ENCODE measurements around the gene DRD2.

Gene DRD2

GRCh38 chr11:113394919-113395318 is 80.3 kb downstream of the DRD2 start:
- Histone ChIP-seq H3K9ac (ENCODE audit: low read length) (no peak overlapping the region), H3K4me1 (ENCODE audit: control insufficient read depth, low read depth, low read length) (no peaks in the 10 kb centered on the region), H3K36me3 (ENCODE audit: control insufficient read depth, low read depth, low read length) (no peaks in the 10 kb centered on the region), H3K27ac (ENCODE audit: low read length) (no peak overlapping the region), H3K27me3 (ENCODE audit: control insufficient read depth, insufficient read depth, low read length) (no peaks in the 10 kb centered on the region), H3K4me3 (ENCODE audit: low read length) (no peak overlapping the region), H3K9me3 (ENCODE audit: control insufficient read depth, low read depth, low read length) (no peaks in the 10 kb centered on the region)

- Histone ChIP-seq H3K4me3 (ENCODE audit: low read length) (no peak overlapping the region), H3K27me3 (ENCODE audit: control insufficient read depth, insufficient read depth, low read length) (no peaks in the 10 kb centered on the region), H3K9ac (ENCODE audit: low read length) (no peak overlapping the region)
Measured at GRCh38 chr11:113393501-113393985, 81.7 kb downstream of the DRD2 start.

DNA sequence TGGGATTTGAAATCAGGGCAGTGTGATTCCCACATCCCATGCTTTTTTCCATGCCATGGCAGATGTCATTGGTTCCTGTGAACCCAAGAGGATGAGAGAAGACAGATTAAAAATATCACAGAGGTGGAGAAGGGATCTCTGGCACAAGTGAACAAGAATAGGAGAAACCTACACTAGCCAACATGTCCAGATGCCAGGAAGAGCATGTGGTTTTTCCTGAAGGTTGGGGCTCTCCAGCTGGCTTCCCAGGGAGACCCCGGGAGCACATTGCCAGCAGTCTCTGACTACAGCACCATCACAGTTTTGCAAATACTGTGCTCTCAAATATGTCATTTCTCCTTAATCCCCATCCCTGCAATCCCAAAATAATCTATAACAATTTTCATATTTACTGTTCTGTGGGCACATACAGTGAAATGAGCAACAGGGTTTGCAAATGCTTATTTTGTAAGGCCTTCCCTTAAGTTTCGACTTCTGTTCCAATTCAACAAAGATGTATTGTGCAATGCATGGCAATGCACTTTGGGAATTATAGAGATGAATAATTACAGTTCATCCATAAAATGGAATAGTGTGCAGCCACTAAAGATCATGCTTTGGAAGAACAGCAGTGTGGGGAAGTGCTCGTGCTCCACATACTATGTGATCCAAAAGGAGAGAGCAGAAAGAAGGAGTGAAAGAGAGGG is 82.8 kb downstream of the DRD2 start:
- H3K27me3 ChIP-seq (ENCODE audit: control insufficient read depth, insufficient read depth, low read length): peaks cover under 1% of the 10 kb centered on the region
- H3K4me1 ChIP-seq (ENCODE audit: control insufficient read depth, low read depth, low read length): peaks cover 10% of the 10 kb centered on the region
- H3K9ac ChIP-seq (ENCODE audit: low read length): no peak overlapping the region
- H3K4me3 ChIP-seq (ENCODE audit: low read length): no peak overlapping the region
- H3K36me3 ChIP-seq (ENCODE audit: control insufficient read depth, low read depth, low read length): no peaks in the 10 kb centered on the region
- H3K27ac ChIP-seq (ENCODE audit: low read length): no peak overlapping the region
- no peaks in the 10 kb centered on the region for H3K9me3 ChIP-seq (ENCODE audit: control insufficient read depth, low read depth, low read length)

More at GRCh38 chr11:113393501-113393985, 81.7 kb downstream of the DRD2 start:
- no peak overlapping the region for H3K27ac ChIP-seq (ENCODE audit: low read length)
- H3K36me3 ChIP-seq (ENCODE audit: control insufficient read depth, low read depth, low read length): no peaks in the 10 kb centered on the region
- H3K4me1 ChIP-seq (ENCODE audit: control insufficient read depth, low read depth, low read length): peaks cover 10% of the 10 kb centered on the region
- no peaks in the 10 kb centered on the region for H3K9me3 ChIP-seq (ENCODE audit: control insufficient read depth, low read depth, low read length)

- H3K27ac ChIP-seq (ENCODE audit: low read length): no peak overlapping the region
Measured at GRCh38 chr11:113389272-113389671, 85.9 kb downstream of the DRD2 start.

DNA sequence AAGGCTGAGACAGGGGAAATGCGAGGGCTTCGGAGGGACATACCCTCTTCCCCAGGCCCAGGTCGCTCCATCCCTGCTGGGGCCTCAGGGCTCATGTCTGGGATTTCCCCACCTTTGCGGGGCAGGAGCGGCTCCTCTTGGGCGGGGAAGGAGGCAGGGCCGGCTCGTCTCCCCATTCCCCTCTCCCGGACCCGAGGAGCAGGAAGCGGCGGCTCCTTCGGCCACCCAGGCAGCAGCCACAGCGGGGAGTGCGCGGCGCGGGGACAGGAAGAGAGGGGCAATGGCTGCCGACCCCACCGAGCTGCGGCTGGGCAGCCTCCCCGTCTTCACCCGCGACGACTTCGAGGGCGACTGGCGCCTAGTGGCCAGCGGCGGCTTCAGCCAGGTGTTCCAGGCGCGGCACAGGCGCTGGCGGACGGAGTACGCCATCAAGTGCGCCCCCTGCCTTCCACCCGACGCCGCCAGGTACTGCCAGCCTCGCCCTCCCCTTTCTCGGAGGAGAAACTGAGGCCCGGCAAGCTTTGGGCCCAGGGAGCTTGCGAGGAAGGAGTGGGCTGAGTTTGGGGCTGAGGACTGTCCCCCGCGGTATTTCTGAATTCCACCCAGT is 87.5 kb downstream of the DRD2 start, which contains the start of gene ANKK1:
TSS of gene ANKK1 (plus strand) at position 175 of the 607 bp plus-strand sequence. CDS start at position 281, 106 bp downstream.
- H3K36me3 ChIP-seq (ENCODE audit: control insufficient read depth, low read depth, low read length): no peaks in the 10 kb centered on the region
- H3K27me3 ChIP-seq (ENCODE audit: control insufficient read depth, insufficient read depth, low read length): peaks cover 14% of the 10 kb centered on the region
- no peak within 1 kb of the TSS for H3K27ac ChIP-seq (ENCODE audit: low read length)
- no peaks in the 10 kb centered on the region for H3K9me3 ChIP-seq (ENCODE audit: control insufficient read depth, low read depth, low read length)
- peak within 1 kb of the TSS; percentile 19 for H3K9ac ChIP-seq (ENCODE audit: low read length)
- peaks cover 20% of the 10 kb centered on the region for H3K4me1 ChIP-seq (ENCODE audit: control insufficient read depth, low read depth, low read length)
- peak within 1 kb of the TSS; percentile 40 for H3K4me3 ChIP-seq (ENCODE audit: low read length)

More at GRCh38 chr11:113389272-113389671, 85.9 kb downstream of the DRD2 start:
- no peaks in the 10 kb centered on the region for H3K36me3 ChIP-seq (ENCODE audit: control insufficient read depth, low read depth, low read length)
- H3K27me3 ChIP-seq (ENCODE audit: control insufficient read depth, insufficient read depth, low read length): peaks cover 14% of the 10 kb centered on the region
- H3K4me1 ChIP-seq (ENCODE audit: control insufficient read depth, low read depth, low read length): peaks cover 20% of the 10 kb centered on the region
- no peak overlapping the region for H3K9ac ChIP-seq (ENCODE audit: low read length)
- no peak overlapping the region for H3K4me3 ChIP-seq (ENCODE audit: low read length)
- no peaks in the 10 kb centered on the region for H3K9me3 ChIP-seq (ENCODE audit: control insufficient read depth, low read depth, low read length)

DNA sequence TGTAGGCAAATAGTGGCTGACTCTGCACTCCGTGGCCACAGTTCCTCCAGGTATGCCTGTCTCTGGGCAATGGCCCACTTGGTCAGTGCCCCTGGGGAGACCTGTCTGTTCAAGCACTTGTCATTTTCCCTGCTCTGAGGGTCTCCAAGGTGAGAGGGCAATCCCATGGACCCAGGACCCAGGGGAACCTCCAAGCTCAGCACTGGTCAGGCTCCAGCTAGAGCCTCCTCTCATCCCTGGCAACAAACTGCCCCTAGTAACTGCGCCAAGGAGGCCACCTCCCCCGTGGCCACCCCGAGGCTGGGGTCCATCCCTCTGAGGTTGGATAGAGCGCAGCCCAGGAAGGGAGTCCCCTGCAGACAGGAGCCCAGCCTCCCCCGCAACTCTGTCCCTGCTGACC is 88.3 kb downstream of the DRD2 start:
- Histone ChIP-seq H3K4me1 (ENCODE audit: control insufficient read depth, low read depth, low read length) (peaks cover 20% of the 10 kb centered on the region), H3K9ac (ENCODE audit: low read length) (peak overlapping the region; percentile 19), H3K27me3 (ENCODE audit: control insufficient read depth, insufficient read depth, low read length) (peaks cover 14% of the 10 kb centered on the region), H3K9me3 (ENCODE audit: control insufficient read depth, low read depth, low read length) (no peaks in the 10 kb centered on the region), H3K27ac (ENCODE audit: low read length) (no peak overlapping the region), H3K4me3 (ENCODE audit: low read length) (no peak overlapping the region), H3K36me3 (ENCODE audit: control insufficient read depth, low read depth, low read length) (no peaks in the 10 kb centered on the region)

DNA sequence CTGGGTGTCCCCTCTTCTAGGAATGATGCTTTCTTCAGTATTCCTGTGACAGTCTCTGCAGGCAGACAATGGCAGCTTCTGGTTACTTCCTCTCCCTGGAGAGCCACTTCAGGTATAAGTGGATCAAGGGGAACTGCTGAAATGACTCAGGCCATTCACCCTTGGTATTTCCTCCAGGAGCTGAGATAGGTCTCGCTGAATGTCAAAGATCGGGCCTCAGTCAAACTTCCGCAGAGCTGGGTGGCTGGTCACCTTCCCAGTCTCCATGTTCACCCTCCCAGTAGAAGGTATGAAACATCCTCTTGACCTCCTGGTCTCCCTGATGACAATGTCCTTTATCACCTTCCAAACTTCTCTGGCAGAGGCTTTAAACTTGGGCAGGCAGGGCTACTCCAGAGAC is 89.4 kb downstream of the DRD2 start:
- no peak overlapping the region for H3K4me3 ChIP-seq (ENCODE audit: low read length)
- no peak overlapping the region for H3K9ac ChIP-seq (ENCODE audit: low read length)
- no peak overlapping the region for H3K27ac ChIP-seq (ENCODE audit: low read length)
- peaks cover 14% of the 10 kb centered on the region for H3K27me3 ChIP-seq (ENCODE audit: control insufficient read depth, insufficient read depth, low read length)
- no peaks in the 10 kb centered on the region for H3K36me3 ChIP-seq (ENCODE audit: control insufficient read depth, low read depth, low read length)
- peaks cover 20% of the 10 kb centered on the region for H3K4me1 ChIP-seq (ENCODE audit: control insufficient read depth, low read depth, low read length)
- H3K9me3 ChIP-seq (ENCODE audit: control insufficient read depth, low read depth, low read length): no peaks in the 10 kb centered on the region

DNA sequence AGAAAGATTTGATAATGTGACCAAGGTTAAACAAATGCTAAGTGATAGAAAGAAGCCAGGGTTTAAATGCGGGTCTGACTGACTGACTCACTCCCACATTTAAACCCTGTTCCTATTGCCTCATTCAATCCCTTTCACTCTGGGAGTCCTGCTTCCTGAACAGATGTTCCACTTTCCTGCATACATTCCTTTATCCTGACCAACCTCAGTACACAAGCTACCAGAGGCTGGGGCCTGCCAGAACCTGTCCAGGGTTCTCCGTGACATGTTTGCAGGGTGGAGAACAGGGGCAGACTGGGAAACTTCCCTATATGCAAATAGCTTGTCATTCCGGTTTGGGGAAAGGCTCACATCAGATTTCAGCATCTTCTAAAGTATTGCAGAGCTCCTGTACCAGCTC is 90.6 kb downstream of the DRD2 start:
- H3K27ac ChIP-seq (ENCODE audit: low read length): no peak overlapping the region

DNA sequence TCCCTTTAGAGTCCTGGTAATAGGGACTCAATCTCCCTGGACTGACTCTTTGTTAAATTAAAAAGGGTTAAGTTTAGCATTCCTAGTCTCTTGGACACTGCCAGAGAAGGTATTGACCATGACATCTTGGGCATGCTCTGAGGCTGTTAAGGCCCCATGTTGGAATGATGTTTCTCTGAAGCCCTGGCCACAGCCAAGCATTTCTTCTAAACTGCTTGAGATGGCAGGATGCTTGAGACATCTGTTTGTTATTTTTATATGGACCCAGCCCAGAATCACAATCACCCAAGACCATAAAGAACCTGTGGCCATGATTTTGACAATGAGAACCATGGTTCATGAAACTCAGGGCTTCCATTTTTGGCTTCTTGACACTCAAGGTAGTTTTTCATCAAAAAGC is 93.1 kb downstream of the DRD2 start:
- Histone ChIP-seq H3K9me3 (ENCODE audit: control insufficient read depth, low read depth, low read length) (no peaks in the 10 kb centered on the region), H3K27ac (ENCODE audit: low read length) (no peak overlapping the region), H3K4me1 (ENCODE audit: control insufficient read depth, low read depth, low read length) (peaks cover 7% of the 10 kb centered on the region), H3K4me3 (ENCODE audit: low read length) (no peak overlapping the region), H3K27me3 (ENCODE audit: control insufficient read depth, insufficient read depth, low read length) (peaks cover 11% of the 10 kb centered on the region), H3K9ac (ENCODE audit: low read length) (no peak overlapping the region), H3K36me3 (ENCODE audit: control insufficient read depth, low read depth, low read length) (no peaks in the 10 kb centered on the region)

More for the DNA sequence above, 90.6 kb downstream of the DRD2 start:
- Histone ChIP-seq H3K36me3 (ENCODE audit: control insufficient read depth, low read depth, low read length) (no peaks in the 10 kb centered on the region), H3K4me1 (ENCODE audit: control insufficient read depth, low read depth, low read length) (peaks cover 18% of the 10 kb centered on the region), H3K27me3 (ENCODE audit: control insufficient read depth, insufficient read depth, low read length) (peaks cover 14% of the 10 kb centered on the region), H3K9me3 (ENCODE audit: control insufficient read depth, low read depth, low read length) (no peaks in the 10 kb centered on the region), H3K4me3 (ENCODE audit: low read length) (no peak overlapping the region), H3K9ac (ENCODE audit: low read length) (no peak overlapping the region)

- H3K27me3 ChIP-seq (ENCODE audit: control insufficient read depth, insufficient read depth, low read length): no peaks in the 10 kb centered on the region
- no peak overlapping the region for H3K4me3 ChIP-seq (ENCODE audit: low read length)
- H3K9ac ChIP-seq (ENCODE audit: low read length): no peak overlapping the region
- H3K4me1 ChIP-seq (ENCODE audit: control insufficient read depth, low read depth, low read length): no peaks in the 10 kb centered on the region
- no peaks in the 10 kb centered on the region for H3K36me3 ChIP-seq (ENCODE audit: control insufficient read depth, low read depth, low read length)
- no peaks in the 10 kb centered on the region for H3K9me3 ChIP-seq (ENCODE audit: control insufficient read depth, low read depth, low read length)
- no peak overlapping the region for H3K27ac ChIP-seq (ENCODE audit: low read length)
Measured at GRCh38 chr11:113378692-113379091, 96.5 kb downstream of the DRD2 start.

DNA sequence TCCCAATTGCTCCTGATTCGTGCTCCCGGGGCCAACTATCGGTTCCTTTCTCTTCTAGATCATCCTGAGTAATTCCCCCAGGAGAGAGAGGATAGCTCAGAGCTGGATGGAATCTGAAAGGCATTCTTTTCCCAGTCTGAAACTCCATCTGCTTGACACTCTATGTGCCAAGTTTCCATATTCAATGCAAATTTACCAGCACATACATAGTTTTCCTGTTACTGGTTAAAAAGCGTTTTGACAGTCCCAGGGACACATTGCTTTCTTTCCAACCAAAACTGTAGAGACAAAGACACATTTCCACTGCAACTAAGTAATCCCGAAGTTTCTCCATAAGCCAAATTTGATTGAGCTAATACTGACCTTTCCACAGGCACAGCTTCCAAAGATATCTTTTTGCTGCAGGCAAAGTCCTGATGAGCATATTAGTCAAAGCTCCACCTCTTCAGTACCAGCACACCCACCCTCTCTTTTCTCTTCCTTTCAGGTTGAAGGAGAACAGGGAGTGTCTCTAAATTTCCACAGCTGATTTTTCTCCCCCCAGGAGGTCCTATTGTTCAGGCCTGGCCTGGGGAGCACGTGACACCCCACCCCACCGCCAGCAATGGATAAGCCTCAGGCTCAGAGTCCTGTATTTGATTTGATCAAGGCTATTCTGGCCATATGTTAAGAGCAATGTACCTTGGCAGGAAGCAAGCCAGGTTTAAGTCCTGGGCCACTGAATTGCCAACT is 97.4 kb downstream of the DRD2 start:
- H3K27ac ChIP-seq (ENCODE audit: low read length): no peak overlapping the region
- no peaks in the 10 kb centered on the region for H3K36me3 ChIP-seq (ENCODE audit: control insufficient read depth, low read depth, low read length)
- H3K27me3 ChIP-seq (ENCODE audit: control insufficient read depth, insufficient read depth, low read length): no peaks in the 10 kb centered on the region
- no peaks in the 10 kb centered on the region for H3K9me3 ChIP-seq (ENCODE audit: control insufficient read depth, low read depth, low read length)
- H3K4me3 ChIP-seq (ENCODE audit: low read length): no peak overlapping the region
- H3K9ac ChIP-seq (ENCODE audit: low read length): no peak overlapping the region
- no peaks in the 10 kb centered on the region for H3K4me1 ChIP-seq (ENCODE audit: control insufficient read depth, low read depth, low read length)
